Left lobe of liver (tissue), 2 donors: ENCODE measurements around the gene SLC48A1. TPM values are rescaled to one million over a fixed set of nuclear protein-coding genes. Genes with fewer than 3 reads are reported as not detected.
"Not testable (repeated sequence)": the region's sequence is repeated elsewhere in the genome, so short reads cannot be mapped to it uniquely, and the experiment has no call there.

Source experiments
- ATAC-seq: fragments of 200-7000 bp; cut with Tn5 transposase; one replicate; pipeline ENCODE4 v1.9.1; 2020; ENCODE audit warnings: mild to moderate bottlenecking, moderate library complexity
- DNase-seq: peaks from one replicate; pipeline ENCODE4 v3.0.0-alpha.2; 2020; ENCODE audit warnings: low spot score
- total RNA-seq: library from RNA; stranded (reverse); gene quantifications from one replicate; pipeline ENCODE4 v1.2.1, GENCODE V29; 2021
- donor health status: DM: no; HTN: no; CAD: no; lungs with moderate emphysema.
- donor health status: DM: no; HTN: yes; CAD: no.

SLC48A1 gene
- total RNA-seq, 1 donor from 2014 or later, result 14.1 TPM

- no peak for ATAC-seq
- DNase-seq, result no peak
These were observed 35.0 kb downstream of the SLC48A1 start for GRCh38 chr12:47808050-47808449.

DNA sequence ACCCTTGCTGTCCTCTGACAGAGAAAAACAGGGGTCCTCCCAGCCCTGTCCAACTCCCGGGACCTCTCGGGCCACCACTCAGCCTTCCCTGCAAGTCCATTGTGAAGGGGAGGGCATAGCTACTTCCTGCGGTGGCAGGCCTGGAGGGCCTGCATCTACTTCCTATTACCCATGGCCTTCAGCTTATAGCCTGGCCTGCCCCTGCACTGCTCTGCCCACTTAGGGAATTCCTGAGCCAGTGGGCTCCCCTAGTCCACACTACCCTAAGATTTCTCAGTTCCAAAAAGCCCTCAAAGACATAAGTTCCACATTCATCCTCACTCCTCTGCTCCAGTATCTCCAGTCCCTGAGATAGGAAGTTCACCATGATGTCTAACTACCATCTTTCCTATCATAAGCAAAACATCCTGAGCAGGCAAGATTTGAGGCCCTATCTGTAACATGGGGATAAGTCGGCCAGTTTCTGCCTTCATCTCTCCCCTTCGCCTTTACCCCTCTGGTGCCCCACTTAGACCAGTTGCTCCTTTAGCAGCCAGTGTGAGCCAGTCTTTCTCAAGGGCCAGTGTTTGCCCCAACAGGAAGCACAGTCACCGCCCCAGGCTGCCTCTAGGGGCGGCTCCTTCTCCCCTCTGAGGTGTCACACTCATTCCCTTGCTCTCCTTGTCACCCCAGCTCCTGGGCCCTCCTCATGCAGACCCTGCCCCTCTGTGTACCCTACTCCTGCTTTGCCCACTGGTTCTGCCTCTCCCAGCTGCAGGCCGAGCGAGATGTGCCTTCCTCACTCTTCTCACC is 35.7 kb downstream of the SLC48A1 start:
- DNase-seq (no peak), ATAC-seq (peak; percentile 22)

DNA sequence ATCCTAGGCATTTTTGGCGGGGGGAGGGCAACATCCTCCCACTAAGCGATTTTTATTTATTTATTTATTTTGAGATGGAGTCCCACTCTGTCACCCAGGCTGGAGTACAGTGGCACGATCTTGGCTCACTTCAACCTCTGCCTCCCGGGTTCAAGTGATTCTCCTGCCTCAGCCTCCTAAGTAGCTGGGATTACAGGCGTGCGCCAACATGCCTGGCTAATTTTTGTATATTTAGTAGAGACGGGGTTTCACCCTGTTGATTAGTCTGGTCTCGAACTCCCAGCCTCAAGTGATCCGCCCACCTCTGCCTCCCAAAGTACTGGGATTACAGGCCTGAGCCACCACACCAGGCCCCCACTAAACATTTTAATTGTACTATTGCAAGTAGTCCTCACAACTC is 36.5 kb downstream of the SLC48A1 start:
- DNase-seq, ATAC-seq: not testable (repeated sequence)

DNA sequence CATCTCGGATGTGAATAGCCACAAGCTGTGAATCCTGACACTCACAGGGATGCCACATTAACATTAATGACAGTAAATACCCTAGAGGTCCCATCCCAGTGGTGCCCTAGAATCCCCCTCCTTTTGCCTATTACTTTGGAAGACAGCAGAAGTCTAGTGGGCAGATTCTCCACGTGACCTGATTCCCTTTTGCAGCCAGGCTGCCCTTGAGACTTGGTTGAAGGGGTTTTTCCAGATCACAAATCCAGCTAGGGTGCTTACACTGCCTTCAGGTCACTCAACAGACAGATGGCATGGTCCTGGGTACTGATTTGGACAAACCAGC is 38.0 kb downstream of the SLC48A1 start:
- DNase-seq, result no peak
- ATAC-seq, result no peak

GRCh38 chr12:47811581-47812484 is 38.8 kb downstream of the SLC48A1 start:
- ATAC-seq (no peak), DNase-seq (no peak)

GRCh38 chr12:47812797-47813510 is 39.9 kb downstream of the SLC48A1 start:
- ATAC-seq (peak; percentile 65), DNase-seq (peak; percentile 61)

DNA sequence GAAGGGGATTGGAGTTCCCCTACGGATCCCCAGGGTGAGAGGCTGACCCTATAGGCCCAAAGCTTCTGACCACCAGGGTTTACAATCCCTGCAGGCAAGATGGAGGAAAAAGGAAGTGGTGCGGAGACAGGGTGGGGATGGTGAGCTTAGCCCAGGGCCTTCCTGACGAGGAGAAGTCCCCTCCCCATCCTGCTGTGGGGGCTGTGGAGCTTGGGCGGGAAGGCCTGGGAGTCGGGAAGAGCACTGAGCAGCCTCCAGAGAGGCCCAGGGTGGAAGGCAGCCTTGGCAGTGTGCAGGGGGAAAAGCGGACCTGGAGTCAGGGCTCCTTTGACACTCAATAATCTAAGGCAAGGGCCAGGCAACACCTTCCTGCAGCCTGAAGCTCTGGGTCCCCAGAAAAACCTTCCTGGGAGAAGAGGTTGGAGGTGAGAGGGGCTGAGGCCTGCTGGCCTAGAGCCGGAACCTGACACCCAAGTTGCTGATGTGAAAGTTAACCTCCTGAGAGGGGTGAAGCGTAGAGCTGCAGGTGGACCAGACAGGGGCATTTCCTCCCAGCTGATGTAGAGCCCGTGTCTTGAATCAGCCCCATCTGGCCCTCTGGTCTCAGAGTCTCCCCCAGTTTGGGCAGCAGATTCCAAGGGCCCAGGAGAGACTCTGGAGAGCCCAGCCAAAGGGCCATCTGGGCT is 40.6 kb downstream of the SLC48A1 start:
- peak; percentile 23 for ATAC-seq
- no peak for DNase-seq

GRCh38 chr12:47814539-47815170 is 41.6 kb downstream of the SLC48A1 start:
- no peak for ATAC-seq
- no peak for DNase-seq

GRCh38 chr12:47815447-47815846 is 42.4 kb downstream of the SLC48A1 start:
- ATAC-seq, DNase-seq: not testable (repeated sequence)

DNA sequence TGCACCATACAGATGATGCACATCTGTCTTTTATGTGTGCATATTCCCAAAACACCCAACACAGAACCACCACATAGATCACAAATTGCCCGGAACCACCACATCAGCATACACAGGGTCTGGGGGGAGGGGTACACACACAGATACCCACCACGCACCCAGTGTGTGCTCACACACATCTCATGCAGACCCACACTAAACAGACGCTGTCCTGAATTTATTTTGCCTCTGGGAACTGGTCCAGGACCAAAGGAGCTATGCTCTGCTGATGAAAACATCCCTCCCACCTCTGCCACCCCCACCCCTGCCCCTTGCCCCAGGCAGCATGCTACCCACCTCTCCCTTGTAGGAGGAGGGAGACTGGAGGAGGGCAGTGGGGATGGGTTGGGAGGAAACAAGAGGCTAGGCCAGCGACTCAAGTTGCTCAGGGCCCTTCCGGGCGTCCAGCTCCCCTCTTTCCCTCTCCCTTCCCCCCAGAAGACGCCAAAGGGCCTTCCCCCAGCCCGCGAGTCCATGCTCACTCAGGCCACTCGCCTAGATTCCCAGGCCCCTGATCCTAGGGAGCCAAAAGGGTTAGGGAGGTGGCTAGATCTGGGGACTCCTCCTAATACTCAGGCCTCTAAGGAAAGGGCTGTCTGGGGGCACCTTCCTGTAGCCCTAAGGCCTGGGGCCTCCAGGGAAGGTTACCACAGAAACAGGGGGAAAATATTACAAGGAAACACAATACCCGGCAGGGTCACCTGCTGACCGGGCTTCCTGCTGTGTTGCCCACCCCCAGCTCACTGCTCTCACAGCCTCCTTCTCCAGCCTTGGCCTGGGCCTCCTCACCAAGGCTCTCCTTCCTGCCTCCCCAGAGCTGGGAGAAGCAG is 43.6 kb downstream of the SLC48A1 start:
- no peak for DNase-seq
- no peak for ATAC-seq

DNA sequence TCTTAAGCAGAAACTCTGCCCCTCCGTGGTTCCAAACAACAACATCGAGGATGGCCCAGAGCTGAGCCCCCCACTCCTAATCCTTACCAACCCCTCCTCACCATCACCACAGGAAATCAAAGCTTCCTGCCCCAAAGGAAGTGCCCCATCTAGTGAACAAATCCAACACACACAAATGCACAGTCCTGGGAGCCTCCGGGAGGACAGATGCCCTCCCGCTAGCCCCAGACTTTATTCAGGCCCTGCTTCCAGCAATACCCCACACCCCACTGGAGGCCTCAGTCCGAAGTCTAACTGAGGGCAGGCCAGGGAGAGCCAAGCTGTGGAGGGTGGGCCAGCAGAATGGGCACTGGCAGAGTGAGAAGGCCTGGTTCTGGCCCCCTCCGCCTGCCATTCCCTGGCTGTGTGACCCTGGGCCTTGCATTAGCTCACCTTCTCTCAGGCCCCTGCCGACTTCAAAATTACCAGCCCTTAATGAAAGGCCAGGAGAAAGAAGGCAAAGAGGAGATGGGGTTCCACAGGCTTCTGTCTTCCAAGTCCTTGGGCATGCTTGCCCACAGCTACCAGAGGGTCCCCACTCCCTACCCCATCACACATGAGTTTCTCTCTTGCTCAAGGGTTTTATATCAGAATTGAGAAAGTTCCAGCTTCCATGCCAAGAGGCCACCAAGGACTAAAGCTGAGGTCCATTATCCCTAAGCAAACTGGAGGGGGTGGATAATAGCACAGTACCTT is 44.4 kb downstream of the SLC48A1 start:
- no peak for ATAC-seq
- DNase-seq, result no peak

GRCh38 chr12:47818007-47818376 is 45.0 kb downstream of the SLC48A1 start:
- ATAC-seq, result no peak
- no peak for DNase-seq

DNA sequence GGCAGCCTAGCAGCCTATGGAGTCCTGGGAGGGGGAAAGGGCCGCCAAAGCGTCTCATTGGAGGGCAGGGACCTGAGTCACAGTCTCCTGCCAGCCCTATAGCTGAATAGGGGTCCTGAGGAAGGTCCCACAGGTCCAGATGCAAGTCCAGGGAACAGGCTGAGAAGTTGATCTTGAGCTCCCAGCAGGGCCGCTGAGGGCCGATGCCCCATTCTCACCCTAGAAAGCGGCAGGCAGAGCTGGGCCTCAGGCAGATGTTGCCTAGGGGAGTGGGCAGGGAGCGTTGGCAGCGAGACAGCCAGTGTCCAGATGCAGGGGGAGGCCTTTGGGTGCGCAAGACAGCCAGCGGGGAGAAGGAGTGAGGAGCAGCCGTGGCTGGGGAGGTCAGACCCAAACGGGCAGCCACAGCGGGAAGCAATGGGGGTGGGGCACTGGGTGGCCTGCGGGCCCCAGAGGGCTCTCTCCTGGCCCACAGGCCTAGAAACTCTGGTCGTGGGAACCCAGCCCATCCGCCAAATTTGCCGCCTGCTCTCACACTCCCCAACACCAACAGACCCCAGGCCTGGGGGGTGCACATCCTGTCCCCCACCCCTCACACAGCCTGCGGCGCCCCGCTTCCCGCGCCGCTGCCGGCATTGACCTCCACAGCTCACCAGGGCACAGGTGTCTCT is 45.6 kb downstream of the SLC48A1 start:
- no peak for DNase-seq
- ATAC-seq, result peak; percentile 19

- DNase-seq (peak; percentile 66), ATAC-seq (peak; percentile 50)
These were observed 46.3 kb downstream of the SLC48A1 start for GRCh38 chr12:47819138-47819895.

DNA sequence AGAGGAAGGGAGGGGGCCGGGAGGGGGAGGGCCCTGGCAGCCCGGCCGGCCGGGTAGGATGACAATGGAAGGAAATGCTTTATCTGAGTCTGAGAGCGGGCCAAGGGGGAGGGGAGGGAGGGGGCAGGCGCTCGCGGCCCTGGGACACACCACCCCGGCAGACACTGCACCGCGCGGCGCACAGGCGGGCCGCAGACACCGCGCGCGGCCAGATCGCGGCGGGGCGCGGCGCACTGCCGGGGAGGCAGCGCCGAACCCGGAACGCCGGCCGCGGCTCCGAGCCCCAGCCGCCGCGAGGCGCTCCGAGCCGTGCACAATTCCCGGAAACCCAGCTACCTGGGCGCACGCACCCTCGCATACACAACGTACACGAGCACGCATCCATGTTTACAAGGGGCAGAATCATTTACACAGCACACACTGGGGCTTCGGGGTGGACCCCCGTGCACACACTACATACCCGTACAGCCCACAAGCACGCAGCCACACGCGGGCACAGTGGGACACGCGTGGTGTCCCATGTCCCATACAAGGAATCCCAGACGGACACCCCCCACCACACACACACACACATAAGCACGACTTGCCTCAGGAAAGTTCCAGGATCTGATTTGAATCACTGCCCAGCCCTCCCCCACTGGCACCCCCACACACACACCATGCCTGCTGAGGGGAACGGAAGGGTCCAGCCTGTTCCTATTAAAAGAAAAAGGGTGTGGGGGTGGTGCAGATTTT is 47.0 kb downstream of the SLC48A1 start, which contains the start of gene HDAC7:
Gene HDAC7, minus strand, starts transcription at position 8 of the 735 bp plus-strand sequence. CDS start 118 bp downstream, outside the sequence.
- DNase-seq, result peak; percentile 76
- peak; percentile 76 for ATAC-seq

GRCh38 chr12:47820631-47821345 is 47.8 kb downstream of the SLC48A1 start:
- ATAC-seq, result peak; percentile 35

More at GRCh38 chr12:47820631-47821345, 47.8 kb downstream of the SLC48A1 start:
- DNase-seq, result peak; percentile 56
